ENCODE results near the gene SYTL1.

Gene SYTL1

GRCh38 chr1:27318596-27318995 is 23.2 kb upstream of the SYTL1 start:
- DNase-seq: no peak

GRCh38 chr1:27321813-27322568 is 19.8 kb upstream of the SYTL1 start, which contains the start of gene TMEM222:
Gene TMEM222 (plus strand): TSS chr1:27322163. CDS start chr1:27322198, 35 bp downstream.
- peak; percentile 97 for DNase-seq

- DNase-seq: no peak
Measured at GRCh38 chr1:27322569-27323240, 19.1 kb upstream of the SYTL1 start.

- DNase-seq: no peak
Measured at GRCh38 chr1:27325286-27325685, 16.5 kb upstream of the SYTL1 start.

GRCh38 chr1:27327964-27328363 is 13.9 kb upstream of the SYTL1 start:
- no peak for DNase-seq

GRCh38 chr1:27330786-27331185 is 11.0 kb upstream of the SYTL1 start:
- no peak for DNase-seq

GRCh38 chr1:27331426-27331825 is 10.4 kb upstream of the SYTL1 start:
- DNase-seq: no peak

- DNase-seq: no peak
Measured at GRCh38 chr1:27331922-27332321, 9.9 kb upstream of the SYTL1 start.

GRCh38 chr1:27332536-27333281 is 9.1 kb upstream of the SYTL1 start:
- peak; percentile 43 for DNase-seq

- no peak for DNase-seq
Measured at GRCh38 chr1:27333717-27334279, 8.0 kb upstream of the SYTL1 start.

- no peak for DNase-seq
Measured at GRCh38 chr1:27335506-27336422, 6.1 kb upstream of the SYTL1 start.

GRCh38 chr1:27336756-27337155 is 5.1 kb upstream of the SYTL1 start:
- DNase-seq: no peak

- no peak for DNase-seq
Measured at GRCh38 chr1:27338751-27339150, 3.1 kb upstream of the SYTL1 start.

- DNase-seq: no peak
Measured at GRCh38 chr1:27339213-27339612, 2.6 kb upstream of the SYTL1 start.

GRCh38 chr1:27342391-27342777 is 562 bp downstream of the SYTL1 start:
- DNase-seq: no peak

- DNase-seq: peak; percentile 62
Measured at GRCh38 chr1:27342778-27343638, 1.2 kb downstream of the SYTL1 start.

- DNase-seq: no peak
Measured at GRCh38 chr1:27343639-27344025, 1.8 kb downstream of the SYTL1 start.

- no peak for DNase-seq
Measured at GRCh38 chr1:27345272-27345671, 3.5 kb downstream of the SYTL1 start.

- DNase-seq: no peak
Measured at GRCh38 chr1:27346357-27346756, 4.5 kb downstream of the SYTL1 start.

- DNase-seq: no peak
Measured at GRCh38 chr1:27346991-27347624, 5.3 kb downstream of the SYTL1 start.
